OCI-LY1 (cell line): ENCODE results near the gene FAIM2.

Experiments
- H2AFZ ChIP-seq: fragments of 200-600 bp; sonication (generic), shearing (Covaris generic); 2 replicates; pipeline ENCODE4 v1.6.0; 2014; ENCODE audit warnings: antibody characterized with exemption, mild to moderate bottlenecking, low read length
- H3F3A ChIP-seq: fragments of 200-600 bp; sonication (generic), shearing (Covaris generic); 2 replicates; pipeline ENCODE4 v1.6.0; 2014; ENCODE audit warnings: mild to moderate bottlenecking, antibody characterized with exemption, low read length, moderate library complexity; ENCODE audit not compliant: insufficient read depth
- H3K27ac ChIP-seq: fragments of 200-600 bp; sonication (generic); 2 replicates; pipeline ENCODE4 v1.5.1; 2014; ENCODE audit warnings: low read length, mixed run types, mild to moderate bottlenecking, low read depth; ENCODE audit not compliant: poor library complexity, severe bottlenecking
- H3K27me3 ChIP-seq: fragments of 200-600 bp; sonication (generic); 2 replicates; pipeline ENCODE4 v1.6.0; 2014; ENCODE audit warnings: antibody characterized with exemption, mild to moderate bottlenecking, low read length, moderate library complexity; ENCODE audit not compliant: insufficient read depth
- H3K36me3 ChIP-seq: fragments of 200-600 bp; sonication (generic); 2 replicates; pipeline ENCODE4 v1.6.1; 2014; ENCODE audit warnings: mild to moderate bottlenecking, antibody characterized with exemption, low read length, moderate library complexity, mixed read lengths; ENCODE audit not compliant: insufficient read depth
- H3K4me1 ChIP-seq: fragments of 200-600 bp; sonication (generic); 2 replicates; pipeline ENCODE4 v1.5.1; 2014; ENCODE audit warnings: mild to moderate bottlenecking, low read length, moderate library complexity; ENCODE audit not compliant: insufficient read depth, severe bottlenecking
- H3K4me2 ChIP-seq: fragments of 200-600 bp; sonication (generic), shearing (Covaris generic); 2 replicates; pipeline ENCODE4 v1.6.1; 2014; ENCODE audit warnings: low read length
- H3K4me3 ChIP-seq: fragments of 200-600 bp; sonication (generic); 2 replicates; pipeline ENCODE4 v1.5.1; 2014; ENCODE audit warnings: low read length, low read depth, mild to moderate bottlenecking, mixed read lengths; ENCODE audit not compliant: poor library complexity, severe bottlenecking
- H3K79me2 ChIP-seq: fragments of 200-600 bp; shearing (Covaris generic); 2 replicates; pipeline ENCODE4 v1.6.1; 2016; ENCODE audit warnings: mixed run types, low read length, mixed read lengths; ENCODE audit not compliant: insufficient read depth
- H3K9ac ChIP-seq: fragments of 200-600 bp; sonication (generic), shearing (Covaris generic); 2 replicates; pipeline ENCODE4 v1.6.1; 2014; ENCODE audit warnings: mild to moderate bottlenecking, low read length, mixed read lengths
- H3K9me2 ChIP-seq: fragments of 200-600 bp; sonication (generic), shearing (Covaris generic); 2 replicates; pipeline ENCODE4 v1.6.1; 2014; ENCODE audit warnings: low read depth, mild to moderate bottlenecking, low read length, mixed read lengths
- H3K9me3 ChIP-seq: fragments of 200-600 bp; shearing (Covaris generic); 2 replicates; pipeline ENCODE4 v1.6.1; 2014; ENCODE audit warnings: low read length, mixed read lengths
- H4K20me1 ChIP-seq: fragments of 200-600 bp; sonication (generic), shearing (Covaris generic); 2 replicates; pipeline ENCODE4 v1.6.0; 2016; ENCODE audit warnings: mild to moderate bottlenecking, low read length; ENCODE audit not compliant: insufficient read depth
- EZH2 ChIP-seq: fragments of 200-600 bp; sonication (generic), shearing (Covaris generic); IDR thresholded peaks from 2 replicates; pipeline ENCODE4 v1.8.0; 2017; ENCODE audit warnings: borderline replicate concordance, mixed run types, mild to moderate bottlenecking, antibody characterized with exemption, low read length, moderate library complexity, mixed read lengths
- TF ChIP-seq, protein P1 (sequence below): fragments of 200-600 bp; sonication (generic), shearing (Covaris generic); IDR thresholded peaks from 2 replicates; pipeline ENCODE4 v1.5.1; 2017; ENCODE audit warnings: mild to moderate bottlenecking, antibody characterized with exemption, low read length, moderate library complexity, mixed read lengths

FAIM2 gene

DNA sequence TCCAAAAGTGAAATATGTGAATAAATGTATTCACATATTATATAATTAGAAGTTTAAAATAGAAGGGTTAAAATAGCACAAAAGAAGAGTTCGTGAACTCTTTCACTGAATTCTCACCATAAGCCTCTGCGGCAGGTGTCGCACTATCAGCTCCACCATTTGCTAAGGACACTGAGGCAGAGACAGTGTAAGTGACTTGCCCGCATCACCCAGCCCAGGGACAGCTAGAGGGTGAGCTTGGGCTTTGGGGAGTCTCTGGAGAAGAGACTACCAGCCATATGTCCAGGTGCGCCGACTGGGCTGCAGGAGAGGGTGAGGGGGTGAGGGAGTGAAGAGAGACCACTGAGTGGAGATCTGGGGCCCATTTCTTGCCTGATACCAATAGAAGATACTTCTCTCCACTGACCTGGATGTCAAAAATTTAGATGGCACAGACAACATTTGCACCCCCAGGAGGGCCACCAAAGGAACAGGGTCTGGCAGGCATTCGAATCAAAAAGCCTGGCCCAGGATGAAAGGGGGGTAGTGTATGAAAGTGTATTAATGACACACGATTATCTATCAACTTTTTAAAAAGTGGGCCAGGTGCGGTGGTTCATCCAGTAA, 28.5 kb downstream of the FAIM2 start:
- Histone ChIP-seq H3K79me2 (no peaks in the 10 kb centered on the region), H3K9me3 (no peaks in the 10 kb centered on the region), H3K4me1 (no peaks in the 10 kb centered on the region), H3F3A (0 out of 2 replicates have a peak, but pooled peaks cover 15% of the 10 kb centered on the region), H2AFZ (no peak overlapping the region), H3K36me3 (no peaks in the 10 kb centered on the region), H3K27me3 (no peaks in the 10 kb centered on the region), H3K9me2 (no peaks in the 10 kb centered on the region), H3K27ac (no peak overlapping the region), H4K20me1 (no peaks in the 10 kb centered on the region), H3K4me3 (no peak overlapping the region), H3K4me2 (no peak overlapping the region), H3K9ac (no peak overlapping the region)
- TF ChIP-seq EZH2 = no peak
- TF ChIP-seq, protein P1, sequence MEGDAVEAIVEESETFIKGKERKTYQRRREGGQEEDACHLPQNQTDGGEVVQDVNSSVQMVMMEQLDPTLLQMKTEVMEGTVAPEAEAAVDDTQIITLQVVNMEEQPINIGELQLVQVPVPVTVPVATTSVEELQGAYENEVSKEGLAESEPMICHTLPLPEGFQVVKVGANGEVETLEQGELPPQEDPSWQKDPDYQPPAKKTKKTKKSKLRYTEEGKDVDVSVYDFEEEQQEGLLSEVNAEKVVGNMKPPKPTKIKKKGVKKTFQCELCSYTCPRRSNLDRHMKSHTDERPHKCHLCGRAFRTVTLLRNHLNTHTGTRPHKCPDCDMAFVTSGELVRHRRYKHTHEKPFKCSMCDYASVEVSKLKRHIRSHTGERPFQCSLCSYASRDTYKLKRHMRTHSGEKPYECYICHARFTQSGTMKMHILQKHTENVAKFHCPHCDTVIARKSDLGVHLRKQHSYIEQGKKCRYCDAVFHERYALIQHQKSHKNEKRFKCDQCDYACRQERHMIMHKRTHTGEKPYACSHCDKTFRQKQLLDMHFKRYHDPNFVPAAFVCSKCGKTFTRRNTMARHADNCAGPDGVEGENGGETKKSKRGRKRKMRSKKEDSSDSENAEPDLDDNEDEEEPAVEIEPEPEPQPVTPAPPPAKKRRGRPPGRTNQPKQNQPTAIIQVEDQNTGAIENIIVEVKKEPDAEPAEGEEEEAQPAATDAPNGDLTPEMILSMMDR = no peak

DNA sequence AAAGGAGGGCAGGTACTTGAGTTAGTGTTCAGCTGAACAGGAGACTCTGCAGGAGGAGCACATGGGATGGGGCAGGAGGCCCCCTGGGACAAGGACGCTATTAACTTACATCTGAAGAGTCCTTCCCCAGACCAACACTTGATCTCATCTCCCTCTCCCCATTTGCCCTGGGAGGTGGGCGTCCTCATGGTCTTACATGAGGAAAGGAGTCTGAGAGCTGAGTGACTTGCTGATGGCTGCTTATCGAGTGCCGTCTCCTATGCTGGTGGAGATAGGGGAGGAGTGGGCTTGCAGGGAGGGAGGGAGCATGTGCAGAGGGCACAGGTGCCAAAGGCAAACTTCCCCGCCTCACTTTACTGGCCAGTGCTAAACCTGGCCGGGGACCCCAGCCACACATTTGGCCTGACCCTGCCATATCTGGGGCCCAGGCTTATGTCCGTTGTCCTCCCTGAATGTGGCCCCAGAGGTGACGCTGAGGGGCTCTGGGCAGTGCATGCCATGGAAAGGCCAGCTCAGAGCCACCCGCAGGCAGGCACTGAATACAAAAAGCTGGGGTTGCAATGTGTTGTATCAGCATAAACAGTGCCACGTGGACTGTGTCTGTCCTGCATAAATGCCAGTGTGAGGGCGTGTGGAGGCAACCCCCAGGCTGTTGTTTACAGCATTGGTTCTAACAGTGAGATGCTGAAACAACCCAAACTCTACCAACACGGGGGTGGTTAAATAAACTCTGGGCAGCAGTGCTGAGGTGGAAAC, 29.4 kb downstream of the FAIM2 start:
- Histone ChIP-seq H2AFZ (no peak overlapping the region), H3K79me2 (no peaks in the 10 kb centered on the region), H3K9me3 (no peaks in the 10 kb centered on the region), H3K4me3 (no peak overlapping the region), H3K9me2 (no peaks in the 10 kb centered on the region), H3K27ac (no peak overlapping the region), H3K9ac (no peak overlapping the region), H3K27me3 (no peaks in the 10 kb centered on the region), H3F3A (0 out of 2 replicates have a peak, but pooled peaks cover 8% of the 10 kb centered on the region), H3K36me3 (no peaks in the 10 kb centered on the region), H3K4me2 (no peak overlapping the region), H4K20me1 (no peaks in the 10 kb centered on the region), H3K4me1 (no peaks in the 10 kb centered on the region)
- TF ChIP-seq EZH2 = no peak
- TF ChIP-seq, protein P1 = no peak

DNA sequence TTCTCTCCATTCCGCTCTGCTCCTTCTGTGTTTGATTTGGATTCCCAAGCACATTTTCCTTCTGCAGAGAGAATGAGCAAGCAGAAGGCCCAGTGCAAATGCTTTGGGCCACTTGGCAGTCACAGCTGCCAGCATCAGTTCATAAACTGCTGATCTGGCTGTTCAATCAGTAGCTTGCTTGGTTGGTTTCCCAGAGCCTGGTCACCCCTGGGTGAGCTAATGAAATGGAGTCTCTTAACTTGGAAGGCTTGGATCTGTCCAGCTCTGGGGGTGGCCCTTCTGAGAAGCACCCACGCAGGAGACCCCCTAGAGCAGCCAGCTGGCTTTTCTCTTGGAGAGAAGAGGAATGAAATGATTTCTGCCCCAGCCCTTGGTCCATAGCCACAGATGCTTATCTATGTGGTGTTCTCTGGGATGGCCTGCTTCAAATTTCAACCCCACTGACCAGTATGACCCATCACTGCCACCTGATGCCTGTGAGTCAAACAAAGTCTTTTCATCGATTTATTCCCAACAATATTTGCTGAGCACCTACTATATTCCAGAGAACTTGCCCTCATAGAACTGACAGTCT, 30.3 kb downstream of the FAIM2 start:
- no peaks in the 10 kb centered on the region for H3K9me2 ChIP-seq
- H3F3A ChIP-seq = no peaks in the 10 kb centered on the region
- H3K9ac ChIP-seq = no peak overlapping the region
- no peaks in the 10 kb centered on the region for H4K20me1 ChIP-seq
- no peak overlapping the region for H3K27ac ChIP-seq
- H3K4me1 ChIP-seq = no peaks in the 10 kb centered on the region
- H3K79me2 ChIP-seq = no peaks in the 10 kb centered on the region
- H3K27me3 ChIP-seq = no peaks in the 10 kb centered on the region
- TF ChIP-seq, protein P1 = no peak
- no peak for TF ChIP-seq EZH2
- H3K4me3 ChIP-seq = no peak overlapping the region
- no peaks in the 10 kb centered on the region for H3K9me3 ChIP-seq
- H3K36me3 ChIP-seq = no peaks in the 10 kb centered on the region
- H2AFZ ChIP-seq = no peak overlapping the region
- no peak overlapping the region for H3K4me2 ChIP-seq
